ENCODE measurements around the gene MRPL4.
"Not testable (repeated sequence)": the region's sequence is repeated elsewhere in the genome, so short reads cannot be mapped to it uniquely, and the experiment has no call there.

GRCh38 chr19:10282043-10282442, 30.0 kb downstream of the MRPL4 start:
- not testable (repeated sequence) for TF ChIP-seq CTCF (conservative IDR thresholded peaks at IDR 0.05; ENCODE audit: low read depth, low read length); EZH2 (IDR thresholded peaks at IDR 0.05; ENCODE audit: borderline replicate concordance, low read depth, low read length, poor library complexity, severe bottlenecking)

Data from A673 (cell line).